HEK293T (cell line): Measurements from ENCODE around the gene NHLRC2.

Source experiments
- CTCF ChIA-PET: fragments of 350-600 bp; formaldehyde crosslinking; extraction: SDS; loops from one replicate; lab custom pipeline; 2021; ENCODE audit warnings: antibody characterized with exemption, inconsistent platforms; lab: Yijun Ruan, JAX
- POLR2A ChIA-PET: fragments of 350-600 bp; formaldehyde crosslinking; extraction: SDS; loops from one replicate; lab custom pipeline; 2020; ENCODE audit warnings: antibody characterized with exemption, inconsistent platforms; lab: Yijun Ruan, JAX
- DNase-seq: peaks from one replicate; pipeline ENCODE4 v3.0.0; 2012; ENCODE audit warnings: mixed read lengths; ENCODE audit errors: extremely low spot score
- ARNT ChIP-seq: fragments of 450-650 bp; IDR thresholded peaks from 2 replicates; pipeline ENCODE4 v1.6.1; 2017; ENCODE audit warnings: mild to moderate bottlenecking
- BHLHE40 ChIP-seq: fragments of 450-650 bp; IDR thresholded peaks from 2 replicates; pipeline ENCODE4 v1.6.1; 2016; ENCODE audit warnings: mild to moderate bottlenecking, moderate library complexity, borderline replicate concordance
- CTBP1 ChIP-seq: fragments of 450-650 bp; IDR thresholded peaks from 2 replicates; pipeline ENCODE4 v1.6.1; 2016; ENCODE audit warnings: borderline replicate concordance
- ELF4 ChIP-seq: fragments of 450-650 bp; IDR thresholded peaks from 2 replicates; pipeline ENCODE4 v1.6.1; 2017; ENCODE audit warnings: antibody characterized with exemption
- FOXA1 ChIP-seq: fragments of 450-650 bp; IDR thresholded peaks from 2 replicates; pipeline ENCODE4 v1.6.1; 2016; ENCODE audit warnings: mild to moderate bottlenecking
- FOXK2 ChIP-seq: fragments of 450-650 bp; IDR thresholded peaks from 2 replicates; pipeline ENCODE4 v1.6.1; 2016; ENCODE audit warnings: mild to moderate bottlenecking
- FOXM1 ChIP-seq: fragments of 450-650 bp; IDR thresholded peaks from 2 replicates; pipeline ENCODE4 v1.6.1; 2017; ENCODE audit warnings: mild to moderate bottlenecking, borderline replicate concordance
- HDGF ChIP-seq: fragments of 450-650 bp; IDR thresholded peaks from 2 replicates; pipeline ENCODE4 v1.6.1; 2017; ENCODE audit warnings: antibody characterized with exemption, borderline replicate concordance
- L3MBTL2 ChIP-seq: fragments of 450-650 bp; conservative IDR thresholded peaks from 2 replicates; pipeline ENCODE4 v1.6.1; 2016; ENCODE audit warnings: mild to moderate bottlenecking
- LEF1 ChIP-seq: fragments of 450-650 bp; IDR thresholded peaks from 2 replicates; pipeline ENCODE4 v1.6.1; 2017; ENCODE audit warnings: mild to moderate bottlenecking, borderline replicate concordance
- NFRKB ChIP-seq: fragments of 450-650 bp; IDR thresholded peaks from 2 replicates; pipeline ENCODE4 v1.6.1; 2016; ENCODE audit warnings: mild to moderate bottlenecking, moderate library complexity
- PKNOX1 ChIP-seq: fragments of 450-650 bp; IDR thresholded peaks from 2 replicates; pipeline ENCODE4 v1.6.1; 2016
- SP1 ChIP-seq: fragments of 450-650 bp; IDR thresholded peaks from 2 replicates; pipeline ENCODE4 v1.6.1; 2017
- SUZ12 ChIP-seq: fragments of 450-650 bp; IDR thresholded peaks from 2 replicates; pipeline ENCODE4 v1.6.1; 2016; ENCODE audit warnings: mild to moderate bottlenecking
- TARDBP ChIP-seq: fragments of 450-650 bp; IDR thresholded peaks from 2 replicates; pipeline ENCODE4 v1.6.1; 2016
- ZNF384 ChIP-seq: fragments of 450-650 bp; IDR thresholded peaks from 2 replicates; pipeline ENCODE4 v1.6.1; 2016

The NHLRC2 gene

GRCh38 chr10:113857210-113857609 is 2.7 kb downstream of the NHLRC2 start:
- TF ChIP-seq BHLHE40 = no peak
- no peak for TF ChIP-seq FOXM1
- TF ChIP-seq FOXA1 = no peak
- no peak for TF ChIP-seq FOXK2
- TF ChIP-seq ELF4 = no peak
- TF ChIP-seq ARNT = no peak
- no peak for TF ChIP-seq L3MBTL2
- TF ChIP-seq SUZ12 = no peak
- no peak for TF ChIP-seq CTBP1
- TF ChIP-seq SP1 = no peak
- TF ChIP-seq TARDBP = no peak
- no peak for TF ChIP-seq PKNOX1
- TF ChIP-seq NFRKB = no peak
- no peak for TF ChIP-seq LEF1
- no peak for TF ChIP-seq HDGF
- no peak for TF ChIP-seq ZNF384
- ChIA-PET CTCF (no interaction called here), POLR2A (interaction anchor here (1.0 kb wide), 1 partner anchor 10 kb away, joined by 3 read pairs; no protein-coding TSS in a partner anchor)
- no peak for DNase-seq

- ChIA-PET CTCF (no interaction called here), POLR2A (no interaction called here)
- DNase-seq = no peak
- TF ChIP-seq FOXK2 (no peak), CTBP1 (no peak), NFRKB (no peak), BHLHE40 (no peak), ELF4 (no peak), ZNF384 (no peak), PKNOX1 (no peak), TARDBP (no peak), L3MBTL2 (no peak), LEF1 (no peak), ARNT (no peak), HDGF (no peak), FOXM1 (no peak), FOXA1 (no peak), SUZ12 (no peak), SP1 (no peak)
Observed at GRCh38 chr10:113858541-113858940, 4.1 kb downstream of the NHLRC2 start.

- no peak for DNase-seq
- TF ChIP-seq ZNF384 = no peak
- TF ChIP-seq L3MBTL2 = no peak
- TF ChIP-seq LEF1 = no peak
- TF ChIP-seq ELF4 = no peak
- TF ChIP-seq TARDBP = no peak
- no peak for TF ChIP-seq PKNOX1
- no peak for TF ChIP-seq BHLHE40
- TF ChIP-seq FOXA1 = no peak
- POLR2A ChIA-PET = no interaction called here
- CTCF ChIA-PET = no interaction called here
Observed at GRCh38 chr10:113859261-113859660, 4.8 kb downstream of the NHLRC2 start.

GRCh38 chr10:113865901-113866300 is 11.4 kb downstream of the NHLRC2 start:
- CTCF ChIA-PET = no interaction called here
- TF ChIP-seq L3MBTL2 (no peak), TARDBP (no peak), FOXK2 (no peak), ZNF384 (no peak), FOXM1 (no peak), SUZ12 (no peak), LEF1 (no peak), ARNT (no peak), PKNOX1 (no peak), HDGF (no peak), NFRKB (no peak), CTBP1 (no peak)
- no peak for DNase-seq
- POLR2A ChIA-PET = no interaction called here

GRCh38 chr10:113866551-113867394 is 12.3 kb downstream of the NHLRC2 start:
- CTCF ChIA-PET = no interaction called here
- no peak for DNase-seq
- POLR2A ChIA-PET = interaction anchor here (1.1 kb wide), 1 partner anchor 9 kb away, joined by 3 read pairs; no protein-coding TSS in a partner anchor
- TF ChIP-seq HDGF = no peak
- TF ChIP-seq ZNF384 = no peak
- TF ChIP-seq FOXM1 = no peak
- no peak for TF ChIP-seq ELF4
- no peak for TF ChIP-seq FOXK2
- no peak for TF ChIP-seq FOXA1
- TF ChIP-seq BHLHE40 = no peak
- TF ChIP-seq L3MBTL2 = no peak
- TF ChIP-seq PKNOX1 = no peak
- no peak for TF ChIP-seq TARDBP
- TF ChIP-seq CTBP1 = no peak
- TF ChIP-seq LEF1 = no peak
- no peak for TF ChIP-seq SUZ12
